Large intestine (tissue), 3 donors: ENCODE measurements around the gene SYP. TPM values are rescaled to one million over a fixed set of nuclear protein-coding genes. Genes with fewer than 3 reads are reported as not detected.

Experiments
- DNase-seq, 2 donors: peaks; one replicate each; pipeline versions ENCODE4 v3.0.0 to v3.0.0-alpha.2; 2013
- H3K27ac ChIP-seq: one replicate; pipeline ENCODE4 v1.5.1; 2013; ENCODE audit warnings: low read length
- H3K27me3 ChIP-seq: 2 replicates; pipeline ENCODE4 v1.6.1; 2013; ENCODE audit warnings: low read length; ENCODE audit not compliant: control insufficient read depth, insufficient read depth
- H3K36me3 ChIP-seq: 2 replicates; pipeline ENCODE4 v1.6.1; 2013; ENCODE audit warnings: low read length; ENCODE audit not compliant: control insufficient read depth, insufficient read depth
- H3K4me1 ChIP-seq: one replicate; pipeline ENCODE4 v1.6.1; 2013; ENCODE audit warnings: low read length; ENCODE audit not compliant: control insufficient read depth, insufficient read depth
- H3K4me3 ChIP-seq: one replicate; pipeline ENCODE4 v1.5.1; 2013; ENCODE audit warnings: low read length
- H3K9me3 ChIP-seq: one replicate; pipeline ENCODE4 v1.6.1; 2013; ENCODE audit warnings: mild to moderate bottlenecking, low read depth, low read length, moderate library complexity; ENCODE audit not compliant: control insufficient read depth
- WGBS: methylation state at CpG from one replicate; pipeline ENCODE4 v1.1.5; 2013; ENCODE audit warnings: low lambda C conversion rate; ENCODE audit not compliant: insufficient coverage; 5-methylcytosine and 5-hydroxymethylcytosine counted together
- polyA plus RNA-seq: library from polyadenylated mRNA; unstranded; fragments of 120-200 nt; gene quantifications from one replicate; pipeline ENCODE4 v1.2.1, GENCODE V29; 2013

SYP gene
- polyA plus RNA-seq, 1 donor, result 20.2 TPM

DNA sequence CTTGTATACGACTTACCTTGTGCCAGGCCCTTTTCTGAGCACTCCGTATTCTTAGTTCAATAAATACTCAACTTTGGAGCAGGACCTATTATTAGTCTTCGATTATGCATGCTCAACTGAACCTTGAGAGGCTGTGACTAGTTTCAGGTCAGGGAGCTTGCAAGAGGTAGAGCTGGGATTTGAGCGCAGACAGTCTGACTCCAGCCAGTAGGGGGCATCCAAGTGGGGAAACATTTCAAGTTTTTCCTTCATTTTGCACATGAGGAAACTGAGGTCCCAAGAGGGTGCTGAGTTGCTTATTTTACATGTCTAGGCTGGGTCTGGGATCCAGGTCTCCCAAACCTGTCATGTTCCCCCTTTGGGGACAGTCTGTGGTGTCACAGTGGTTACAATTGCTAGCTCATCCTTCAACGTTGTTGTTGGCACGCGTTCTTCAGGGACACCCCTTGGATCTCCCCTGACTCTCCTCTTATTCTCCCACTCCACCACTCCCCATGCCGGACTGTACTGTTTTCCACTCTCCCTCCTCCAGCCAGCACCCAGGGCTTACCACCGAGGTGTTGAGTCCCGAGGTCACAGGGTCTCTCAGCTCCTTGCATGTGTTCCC is 7.2 kb downstream of the SYP start:
- no peaks in the 10 kb centered on the region for H3K9me3 ChIP-seq
- H3K4me1 ChIP-seq, result peaks cover 6% of the 10 kb centered on the region
- no peaks in the 10 kb centered on the region for H3K36me3 ChIP-seq
- no peak overlapping the region for H3K4me3 ChIP-seq
- no CpG with 5 or more reads among the region's 10 CpGs for WGBS
- no peaks in the 10 kb centered on the region for H3K27me3 ChIP-seq
- DNase-seq, result peak in 1 of 2 donors; percentile 16
- H3K27ac ChIP-seq, result no peak overlapping the region

DNA sequence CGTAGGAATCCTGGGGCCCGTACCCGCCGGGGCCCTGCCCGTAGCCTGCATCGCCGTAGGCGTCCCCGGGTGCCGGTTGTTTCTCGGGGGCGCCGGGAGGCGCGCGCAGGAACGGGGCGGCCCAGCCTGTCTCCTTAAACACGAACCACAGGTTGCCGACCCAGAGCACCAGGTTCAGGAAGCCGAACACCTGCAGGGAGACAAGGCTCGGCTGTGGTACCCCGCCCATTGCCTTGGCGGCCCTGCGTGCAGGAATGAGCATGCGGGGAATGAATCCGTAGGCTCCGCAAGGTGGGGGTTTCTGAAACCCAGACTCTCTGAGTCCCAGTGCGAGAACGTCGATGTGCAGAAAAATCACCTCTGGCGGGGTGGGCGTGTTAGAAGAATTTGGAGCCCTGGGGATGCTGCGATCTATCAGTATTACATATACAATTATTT is 8.4 kb downstream of the SYP start:
- H3K27me3 ChIP-seq, result no peaks in the 10 kb centered on the region
- no CpG with 5 or more reads among the region's 34 CpGs for WGBS
- peak overlapping the region; percentile 77 for H3K4me3 ChIP-seq
- DNase-seq, result no peak
- H3K9me3 ChIP-seq, result no peaks in the 10 kb centered on the region
- H3K4me1 ChIP-seq, result peaks cover 8% of the 10 kb centered on the region
- H3K36me3 ChIP-seq, result no peaks in the 10 kb centered on the region
- H3K27ac ChIP-seq, result peak overlapping the region; percentile 89

DNA sequence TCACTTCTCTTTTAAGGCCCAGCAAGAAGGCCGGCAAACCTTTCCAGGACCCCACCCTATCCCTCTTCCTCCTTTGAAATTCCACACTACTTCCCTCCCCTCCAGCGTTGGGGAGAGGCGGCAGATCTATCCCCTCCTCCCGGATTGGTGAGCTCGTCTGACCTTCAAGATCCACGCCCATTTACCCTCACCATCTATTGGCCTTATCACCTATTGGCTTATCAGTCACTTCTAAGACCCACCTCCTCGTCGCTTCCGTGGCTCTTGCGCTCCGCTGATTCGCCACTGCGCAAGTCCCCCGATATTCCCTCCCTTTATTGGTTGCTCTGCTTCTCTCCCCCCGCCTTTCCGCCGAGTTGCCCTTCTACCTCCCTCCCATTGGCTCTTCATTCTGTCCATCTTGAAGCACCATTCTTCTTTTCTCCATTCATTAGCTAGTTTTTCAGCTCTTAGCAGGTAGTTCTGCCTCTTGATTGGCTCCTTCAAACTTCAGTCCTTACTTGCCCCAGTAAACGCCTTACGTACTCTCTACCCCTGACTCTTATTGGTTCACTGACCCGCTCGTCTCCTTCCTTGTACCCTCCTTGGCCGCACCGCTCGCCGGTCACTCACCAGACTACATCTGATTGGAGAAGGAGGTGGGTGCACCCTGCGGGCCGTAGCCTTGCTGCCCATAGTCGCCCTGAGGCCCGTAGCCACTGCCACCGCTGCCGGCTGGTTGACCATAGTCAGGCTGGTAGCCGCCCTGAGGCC is 9.0 kb downstream of the SYP start:
- Histone ChIP-seq H3K9me3 (no peaks in the 10 kb centered on the region), H3K36me3 (no peaks in the 10 kb centered on the region), H3K4me1 (peaks cover 11% of the 10 kb centered on the region), H3K4me3 (peak overlapping the region; percentile 77), H3K27ac (peak overlapping the region; percentile 89), H3K27me3 (no peaks in the 10 kb centered on the region)
- 0% methylated on average over 3 of the region's 32 CpGs for WGBS
- DNase-seq, result peak; percentile 97 to 99

DNA sequence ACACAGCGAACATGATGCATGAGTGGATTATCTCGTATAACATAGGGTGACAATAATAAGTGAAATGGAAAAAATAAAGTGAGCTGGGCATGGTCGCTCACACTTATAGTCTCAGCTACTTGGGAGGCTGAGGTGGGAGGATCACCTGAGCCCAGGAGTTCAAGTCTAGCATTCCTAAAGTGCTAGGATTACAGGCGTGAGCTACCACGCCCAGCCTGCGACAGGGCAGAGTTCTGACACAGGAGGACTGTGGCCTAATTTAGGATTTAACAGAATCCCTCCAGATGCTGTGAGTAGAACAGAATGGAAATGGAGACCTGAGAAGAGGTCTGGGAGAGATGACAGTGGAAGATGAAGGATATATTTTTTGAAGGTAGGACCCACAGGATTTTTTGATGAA is 10.4 kb downstream of the SYP start:
- Histone ChIP-seq H3K36me3 (no peaks in the 10 kb centered on the region), H3K9me3 (no peaks in the 10 kb centered on the region), H3K27ac (no peak overlapping the region), H3K27me3 (no peaks in the 10 kb centered on the region), H3K4me1 (peaks cover 11% of the 10 kb centered on the region), H3K4me3 (no peak overlapping the region)
- no peak for DNase-seq
- WGBS, result no CpG with 5 or more reads among the region's 6 CpGs

DNA sequence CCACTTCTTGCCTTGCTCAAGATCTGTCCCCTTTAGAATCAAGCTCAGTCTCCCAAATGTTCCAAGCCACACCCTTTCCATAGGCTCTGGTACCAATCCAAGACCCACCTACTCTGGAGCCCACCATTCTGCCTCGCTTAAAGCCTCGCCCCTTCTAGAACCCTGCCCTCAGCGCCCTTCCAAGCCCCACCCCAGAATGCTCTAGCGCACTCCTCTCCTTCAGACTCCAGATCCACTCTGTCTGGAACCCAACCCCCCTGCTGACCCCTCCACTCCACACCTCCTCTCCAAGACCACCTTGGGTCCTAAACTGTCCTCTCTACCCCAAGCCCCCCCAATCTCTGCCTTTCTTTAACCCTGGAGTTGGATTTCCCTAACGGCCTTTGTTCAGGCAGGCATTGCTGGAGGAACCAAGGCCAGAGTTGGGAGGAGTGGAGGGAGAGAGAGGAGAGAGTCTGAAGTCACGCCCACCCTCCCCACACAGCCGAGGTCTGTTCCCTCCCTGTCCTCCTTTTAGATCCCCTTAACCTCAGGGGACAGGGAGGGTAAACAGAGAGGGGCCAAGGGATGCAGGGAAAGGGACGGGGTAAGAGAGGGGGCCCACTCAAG is 11.4 kb downstream of the SYP start:
- Histone ChIP-seq H3K9me3 (no peaks in the 10 kb centered on the region), H3K27me3 (no peaks in the 10 kb centered on the region), H3K27ac (no peak overlapping the region), H3K4me3 (no peak overlapping the region), H3K36me3 (peaks cover under 1% of the 10 kb centered on the region), H3K4me1 (peaks cover 15% of the 10 kb centered on the region)
- no peak for DNase-seq
- no CpG with 5 or more reads among the region's 8 CpGs for WGBS

DNA sequence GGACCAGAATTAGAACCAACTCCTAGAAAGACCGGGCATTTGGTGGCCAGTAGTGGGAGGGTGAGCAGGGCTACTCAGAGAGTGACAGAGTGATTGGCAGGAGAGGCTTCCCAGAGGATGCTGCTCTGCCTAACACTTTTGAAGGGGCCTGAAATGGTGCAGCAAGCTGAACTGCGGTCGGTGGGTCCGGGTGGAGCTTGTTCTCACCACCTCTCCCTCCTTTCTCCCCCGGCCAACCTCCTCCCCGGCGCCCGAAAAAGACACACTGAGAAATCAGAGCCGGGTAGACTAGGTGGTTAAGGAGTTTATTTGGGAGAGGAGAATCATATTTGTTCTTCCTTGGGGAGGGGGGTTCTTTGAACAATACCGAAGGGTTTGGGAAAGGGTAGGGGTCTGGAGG is 12.5 kb downstream of the SYP start:
- Histone ChIP-seq H3K27ac (no peak overlapping the region), H3K27me3 (no peaks in the 10 kb centered on the region), H3K36me3 (peaks cover 4% of the 10 kb centered on the region), H3K4me1 (peaks cover 15% of the 10 kb centered on the region), H3K4me3 (no peak overlapping the region), H3K9me3 (no peaks in the 10 kb centered on the region)
- no peak for DNase-seq
- no CpG with 5 or more reads among the region's 10 CpGs for WGBS

DNA sequence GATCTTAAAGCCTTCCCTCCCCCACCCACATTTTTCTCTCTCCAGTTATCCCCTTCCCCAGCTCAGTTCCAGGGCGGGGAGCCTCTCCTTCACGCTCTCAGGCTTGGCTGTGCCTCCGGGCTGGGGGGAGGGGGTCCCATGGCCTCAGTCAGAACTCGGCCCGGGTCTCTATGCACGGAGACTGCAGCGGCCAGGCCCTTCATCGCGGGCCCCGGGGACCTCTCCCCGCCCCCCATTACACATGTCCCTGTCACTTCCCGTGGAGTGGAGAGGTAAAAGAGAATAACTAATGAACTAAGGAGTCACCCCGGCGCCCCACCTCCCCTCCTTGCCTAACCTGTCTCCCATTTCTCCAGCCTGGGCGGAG is 13.0 kb downstream of the SYP start:
- no peak overlapping the region for H3K4me3 ChIP-seq
- no peak overlapping the region for H3K27ac ChIP-seq
- peaks cover 15% of the 10 kb centered on the region for H3K4me1 ChIP-seq
- no peak for DNase-seq
- no peaks in the 10 kb centered on the region for H3K27me3 ChIP-seq
- no peaks in the 10 kb centered on the region for H3K9me3 ChIP-seq
- peaks cover 4% of the 10 kb centered on the region for H3K36me3 ChIP-seq
- WGBS, result no CpG with 5 or more reads among the region's 15 CpGs

DNA sequence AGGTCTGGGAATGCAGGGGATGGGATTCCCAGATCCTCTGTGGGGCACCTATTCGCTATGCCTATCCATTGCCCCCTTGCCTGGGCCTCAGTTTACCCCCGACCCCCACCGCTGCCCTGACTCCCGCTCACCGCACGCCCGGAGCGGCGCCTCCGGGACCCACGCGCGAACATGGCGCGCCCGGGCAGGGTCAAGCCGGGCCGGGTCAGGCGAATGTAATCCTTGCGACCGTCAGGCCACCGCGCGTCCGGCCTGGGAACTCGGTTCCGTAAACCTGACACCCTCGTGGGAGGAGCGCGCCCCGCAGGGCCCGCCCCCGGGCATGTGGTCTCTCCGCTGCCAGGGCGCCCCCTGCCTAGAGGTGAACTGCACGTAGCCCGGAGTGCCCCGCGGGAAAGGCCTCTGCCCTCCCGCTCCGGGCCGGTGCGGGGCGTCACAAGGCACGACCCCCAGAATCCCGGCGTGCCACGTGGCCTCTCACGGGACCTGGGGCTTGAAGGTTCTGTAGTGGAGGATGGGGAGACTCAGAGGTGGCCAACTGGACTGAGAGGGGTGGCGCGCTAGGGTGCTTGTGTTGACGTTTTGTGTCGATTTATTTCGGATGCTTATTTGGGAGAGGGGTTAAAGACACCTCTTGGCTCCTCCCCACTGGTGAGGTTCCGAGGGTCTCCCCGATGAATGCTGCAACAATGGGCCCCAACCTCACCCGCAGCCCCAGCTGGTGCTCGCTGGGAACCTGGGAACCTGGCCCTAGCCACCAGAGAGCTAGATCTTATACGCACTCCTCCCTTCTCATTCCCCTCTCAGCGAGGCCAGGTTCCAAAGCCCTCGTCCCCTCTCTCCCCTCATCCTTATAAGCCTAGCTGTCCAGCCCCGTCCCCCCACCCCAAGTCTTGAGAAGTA is 13.6 kb downstream of the SYP start, which contains the start of gene PRICKLE3:
PRICKLE3 (minus strand) TSS at position 249 of the 903 bp plus-strand sequence; CDS start at position 173, 76 bp downstream.
- Histone ChIP-seq H3K27ac (peak within 1 kb of the TSS; percentile 24), H3K4me3 (peak within 1 kb of the TSS; percentile 68), H3K9me3 (no peaks in the 10 kb centered on the region), H3K4me1 (peaks cover 15% of the 10 kb centered on the region), H3K27me3 (no peaks in the 10 kb centered on the region), H3K36me3 (peaks cover 4% of the 10 kb centered on the region)
- DNase-seq, result peak; percentile 56 to 79
- no CpG with 5 or more reads among the region's 62 CpGs for WGBS

DNA sequence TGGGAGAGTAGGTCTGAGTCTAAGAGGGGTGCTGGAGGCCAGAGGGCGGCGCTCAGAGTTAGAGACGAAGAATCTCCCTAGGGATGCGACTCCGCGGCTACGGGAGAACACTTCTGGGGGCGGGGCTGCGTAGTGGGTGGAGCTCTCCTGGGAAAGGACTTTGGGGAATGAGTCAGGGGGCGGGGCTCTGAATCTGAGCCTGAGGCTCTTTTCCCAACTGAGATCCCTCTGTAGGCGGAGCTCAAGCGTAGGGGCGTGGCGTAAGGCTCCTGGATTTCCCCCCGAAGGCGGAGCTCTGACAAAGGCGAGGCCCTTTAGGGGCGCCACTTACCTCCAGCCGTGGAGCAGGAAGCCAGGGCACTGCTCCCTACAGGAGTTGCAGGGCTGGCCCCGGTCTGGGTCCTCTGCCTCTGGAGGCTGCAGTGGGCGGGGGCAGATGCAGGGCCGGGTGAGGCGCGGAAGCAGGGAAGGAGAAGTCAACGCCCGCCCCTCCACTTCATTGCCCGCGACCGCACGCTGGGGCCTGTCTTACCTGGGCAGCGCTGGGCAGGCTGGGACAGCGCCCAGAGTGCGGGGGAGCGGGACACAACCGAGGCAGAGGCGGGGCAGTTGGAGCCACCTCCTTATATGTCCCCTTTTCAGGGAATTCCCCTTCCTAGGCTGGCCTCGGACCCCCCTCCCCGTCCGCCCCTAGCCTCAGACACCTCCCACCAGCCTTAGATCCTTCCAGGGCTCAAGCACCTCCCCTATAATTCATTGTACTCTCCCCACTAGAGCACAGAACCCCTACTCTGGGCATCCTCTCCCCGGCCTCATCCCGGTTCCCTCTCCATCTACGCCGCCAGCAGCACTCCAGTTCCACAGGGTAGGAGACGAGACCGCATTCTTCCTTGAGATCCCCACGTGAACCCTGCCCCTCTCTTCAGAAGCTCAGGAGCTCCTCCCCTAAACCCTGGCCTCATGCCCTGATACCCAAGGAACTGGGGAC is 15.4 kb downstream of the SYP start:
- peak overlapping the region; percentile 68 for H3K4me3 ChIP-seq
- peaks cover 10% of the 10 kb centered on the region for H3K36me3 ChIP-seq
- H3K27ac ChIP-seq, result peak overlapping the region; percentile 74
- peaks cover 12% of the 10 kb centered on the region for H3K4me1 ChIP-seq
- DNase-seq, result peak; percentile 90 to 91
- WGBS, result no CpG with 5 or more reads among the region's 46 CpGs
- H3K9me3 ChIP-seq, result no peaks in the 10 kb centered on the region
- no peaks in the 10 kb centered on the region for H3K27me3 ChIP-seq
